Stimulated activated CD8-positive, alpha-beta memory T cell treated with anti-CD3 and anti-CD28 coated beads, Interleukin-12 subunit alpha, Interleukin-12 subunit beta, amount 100 ng/mL, for 24 hours (primary cell): ENCODE data around the gene SPARC.

ENCODE experiments used
- DNase-seq: peaks from one replicate; pipeline ENCODE4 v3.0.0-alpha.2; 2020; ENCODE audit errors: extremely low read depth

The SPARC gene

GRCh38 chr5:151659001-151659754 is 27.5 kb downstream of the SPARC start:
- DNase-seq, result peak; percentile 46

- DNase-seq, result no peak
These were observed 29.6 kb downstream of the SPARC start for GRCh38 chr5:151657114-151657513.

- DNase-seq, result no peak
These were observed 30.4 kb downstream of the SPARC start for GRCh38 chr5:151656311-151656710.

GRCh38 chr5:151651997-151652645 is 34.6 kb downstream of the SPARC start:
- DNase-seq, result no peak

GRCh38 chr5:151648988-151649387 is 37.7 kb downstream of the SPARC start:
- no peak for DNase-seq

GRCh38 chr5:151648089-151648488 is 38.6 kb downstream of the SPARC start:
- no peak for DNase-seq

- no peak for DNase-seq
These were observed 39.3 kb downstream of the SPARC start for GRCh38 chr5:151647320-151647861.

- no peak for DNase-seq
These were observed 40.4 kb downstream of the SPARC start for GRCh38 chr5:151646334-151646733.

GRCh38 chr5:151643388-151643787 is 43.3 kb downstream of the SPARC start:
- DNase-seq, result no peak

- DNase-seq, result no peak
These were observed 44.1 kb downstream of the SPARC start for GRCh38 chr5:151642472-151643140.

- no peak for DNase-seq
These were observed 48.1 kb downstream of the SPARC start for GRCh38 chr5:151638619-151639018.

GRCh38 chr5:151637676-151638075 is 49.0 kb downstream of the SPARC start:
- DNase-seq, result no peak

GRCh38 chr5:151633892-151634291 is 52.8 kb downstream of the SPARC start:
- no peak for DNase-seq

GRCh38 chr5:151632941-151633340 is 53.8 kb downstream of the SPARC start:
- DNase-seq, result no peak

GRCh38 chr5:151632524-151632923 is 54.2 kb downstream of the SPARC start:
- no peak for DNase-seq

- no peak for DNase-seq
These were observed 54.8 kb downstream of the SPARC start for GRCh38 chr5:151631941-151632340.

GRCh38 chr5:151630088-151630487 is 56.6 kb downstream of the SPARC start:
- no peak for DNase-seq

- DNase-seq, result no peak
These were observed 58.4 kb downstream of the SPARC start for GRCh38 chr5:151628112-151628823.

- DNase-seq, result no peak
These were observed 59.1 kb downstream of the SPARC start for GRCh38 chr5:151627650-151628049.

- DNase-seq, result no peak
These were observed 61.4 kb downstream of the SPARC start for GRCh38 chr5:151625285-151625684.

- no peak for DNase-seq
These were observed 62.2 kb downstream of the SPARC start for GRCh38 chr5:151624476-151624875.
